IMR-90 (cell line): Measurements from ENCODE around the gene CLK4. TPM values are rescaled to one million over a fixed set of nuclear protein-coding genes. Genes with fewer than 3 reads are reported as not detected.

ENCODE experiments used
- ATAC-seq: fragments of 200-7000 bp; cut with Tn5 transposase; 2 replicates; pipeline ENCODE4 v1.9.1; 2020; ENCODE audit warnings: low read depth, mild to moderate bottlenecking, moderate library complexity
- BruUV-seq: library from RNA; stranded (reverse); fragments of 400-500 nt; replicated peaks from 2 replicates; lab custom pipeline; 2021; lab: Mats Ljungman, UMichigan
- CTCF ChIA-PET: fragments of 300-600 bp; formaldehyde crosslinking; extraction: SDS; loops from one replicate; lab custom pipeline; 2021; ENCODE audit warnings: antibody characterized with exemption; lab: Yijun Ruan, JAX
- POLR2A ChIA-PET: fragments of 300-600 bp; sonication (Branson Sonifier 250); formaldehyde crosslinking; loops from one replicate; lab custom pipeline; 2022; ENCODE audit warnings: antibody characterized with exemption; ENCODE audit not compliant: unreplicated experiment; lab: Charles Lee
- DNase-seq: peaks from one replicate; pipeline ENCODE4 v3.0.0; 2013
- H2AFZ ChIP-seq: replicated peaks from 2 replicates; pipeline ENCODE3; 2013; ENCODE audit warnings: low read length, mild to moderate bottlenecking; ENCODE audit not compliant: poor library complexity
- H2AK5ac ChIP-seq: 2 replicates; pipeline ENCODE4 v1.6.1; 2013; ENCODE audit warnings: low read depth, low read length, inconsistent platforms
- H2AK9ac ChIP-seq: replicated peaks from 2 replicates; pipeline ENCODE3; 2013; ENCODE audit warnings: mild to moderate bottlenecking, low read depth, low read length, moderate library complexity; ENCODE audit not compliant: poor library complexity
- H2BK120ac ChIP-seq: 2 replicates; pipeline ENCODE4 v1.6.1; 2013; ENCODE audit warnings: low read depth, low read length, inconsistent platforms
- H2BK15ac ChIP-seq: 3 replicates; pipeline ENCODE4 v1.6.1; 2013; ENCODE audit warnings: low read depth, low read length, inconsistent platforms
- H2BK20ac ChIP-seq: 2 replicates; pipeline ENCODE4 v1.6.1; 2013; ENCODE audit warnings: low read depth, mild to moderate bottlenecking, inconsistent platforms, low read length, moderate library complexity
- H2BK5ac ChIP-seq: 2 replicates; pipeline ENCODE4 v1.6.1; 2013; ENCODE audit warnings: mild to moderate bottlenecking, low read depth, low read length, inconsistent platforms; ENCODE audit not compliant: poor library complexity, severe bottlenecking
- H3K14ac ChIP-seq: replicated peaks from 2 replicates; pipeline ENCODE4 v1.6.1; 2013; ENCODE audit warnings: low read depth, low read length, inconsistent platforms
- H3K18ac ChIP-seq: 2 replicates; pipeline ENCODE4 v1.6.1; 2013; ENCODE audit warnings: low read depth, low read length, control low read depth
- H3K23ac ChIP-seq: 2 replicates; pipeline ENCODE4 v1.6.1; 2013; ENCODE audit warnings: low read depth, low read length, inconsistent platforms
- H3K27ac ChIP-seq: 2 replicates; pipeline ENCODE4 v1.5.1; 2013; ENCODE audit warnings: mild to moderate bottlenecking, control low read depth, low read length; ENCODE audit not compliant: insufficient read depth
- H3K27me3 ChIP-seq: 2 replicates; pipeline ENCODE4 v1.6.1; 2013; ENCODE audit warnings: low read length; ENCODE audit not compliant: control insufficient read depth, insufficient read depth
- H3K36me3 ChIP-seq: 2 replicates; pipeline ENCODE4 v1.6.1; 2013; ENCODE audit warnings: low read length, mixed read lengths; ENCODE audit not compliant: control insufficient read depth, insufficient read depth
- H3K4ac ChIP-seq: 2 replicates; pipeline ENCODE4 v1.6.1; 2013; ENCODE audit warnings: low read depth, low read length, inconsistent platforms
- H3K4me1 ChIP-seq: 2 replicates; pipeline ENCODE4 v1.6.1; 2013; ENCODE audit warnings: low read length, mixed read lengths; ENCODE audit not compliant: control insufficient read depth, insufficient read depth
- H3K4me2 ChIP-seq: 2 replicates; pipeline ENCODE4 v1.6.1; 2013; ENCODE audit warnings: low read depth, mild to moderate bottlenecking, control low read depth, low read length, moderate library complexity
- H3K4me3 ChIP-seq: 2 replicates; pipeline ENCODE4 v1.5.1; 2013; ENCODE audit warnings: low read depth, mild to moderate bottlenecking, control low read depth, low read length, moderate library complexity; ENCODE audit not compliant: insufficient read depth
- H3K56ac ChIP-seq: 2 replicates; pipeline ENCODE4 v1.6.1; 2013; ENCODE audit warnings: low read length, inconsistent platforms; ENCODE audit not compliant: insufficient read depth; ENCODE audit errors: extremely low read depth
- H3K79me1 ChIP-seq, 2 experiments: 2 replicates each; pipeline ENCODE4 v1.6.1; 2013; ENCODE audit warnings: low read length in 2 of 2, inconsistent platforms in 1 of 2, low read depth in 1 of 2
- H3K9ac ChIP-seq: 2 replicates; pipeline ENCODE4 v1.6.1; 2013; ENCODE audit warnings: low read depth, low read length, control low read depth
- H3K9me1 ChIP-seq: 2 replicates; pipeline ENCODE4 v1.6.1; 2013; ENCODE audit warnings: low read length, inconsistent platforms; ENCODE audit not compliant: insufficient read depth
- H3K9me3 ChIP-seq: 2 replicates; pipeline ENCODE4 v1.6.1; 2013; ENCODE audit warnings: low read length; ENCODE audit not compliant: control insufficient read depth, insufficient read depth
- H4K20me1 ChIP-seq: 2 replicates; pipeline ENCODE4 v1.6.1; 2013; ENCODE audit warnings: low read length, inconsistent platforms; ENCODE audit not compliant: insufficient read depth
- H4K5ac ChIP-seq: 2 replicates; pipeline ENCODE4 v1.6.1; 2013; ENCODE audit warnings: mild to moderate bottlenecking, low read depth, low read length, control low read depth
- H4K8ac ChIP-seq, 2 experiments: 2 replicates each; pipeline ENCODE4 v1.6.1; 2013; ENCODE audit warnings: low read depth in 2 of 2, low read length in 2 of 2, control low read depth in 1 of 2, inconsistent platforms in 1 of 2
- H4K91ac ChIP-seq: 2 replicates; pipeline ENCODE4 v1.6.1; 2013; ENCODE audit warnings: low read depth, low read length, inconsistent platforms; ENCODE audit not compliant: insufficient read depth
- CEBPB ChIP-seq: IDR thresholded peaks from 2 replicates; pipeline ENCODE4 v1.6.1; 2012; ENCODE audit warnings: low read depth, low read length, improper control_type of control experiment
- CHD1 ChIP-seq: IDR thresholded peaks from 2 replicates; pipeline ENCODE4 v1.6.1; 2012; ENCODE audit warnings: low read depth, low read length, improper control_type of control experiment
- MXI1 ChIP-seq: IDR thresholded peaks from 2 replicates; pipeline ENCODE4 v1.6.1; 2012; ENCODE audit warnings: low read depth, mild to moderate bottlenecking, low read length, moderate library complexity, borderline replicate concordance
- RAD21 ChIP-seq: IDR thresholded peaks from 2 replicates; pipeline ENCODE4 v1.6.1; 2012; ENCODE audit warnings: low read length, improper control_type of control experiment
- SMC3 ChIP-seq: fragments of 150-350 bp; IDR thresholded peaks from 2 replicates; pipeline ENCODE4 v1.6.1; 2016; ENCODE audit warnings: low read depth, mild to moderate bottlenecking, antibody characterized with exemption, low read length, moderate library complexity
- WGBS, 2 experiments: methylation state at CpG; one replicate each; pipeline versions ENCODE4 v1.1.5 to v1.1.7; 2013; ENCODE audit warnings: missing lambda C conversion rate in 2 of 2; ENCODE audit not compliant: insufficient read length in 1 of 2; ENCODE audit errors: extremely low coverage in 2 of 2; 5-methylcytosine and 5-hydroxymethylcytosine counted together
- dilution Hi-C: fragments of 300-500 bp; cut with HindIII; formaldehyde crosslinking; loops from one replicate; pipeline ENCODE4 v1.14.3; 2018; ENCODE audit warnings: low sequenced_read_pairs; ENCODE audit not compliant: unreplicated experiment
- in situ Hi-C: fragments of 300-500 bp; cut with MboI; formaldehyde crosslinking; loops from 3 replicates; pipeline ENCODE4 v1.14.3; 2019; ENCODE audit warnings: low sequenced_read_pairs, inconsistent platforms, mixed read lengths
- intact Hi-C: fragments of 100-400 bp; cut with micrococcal nuclease; formaldehyde crosslinking; loops from 2 replicates; pipeline ENCODE4 v1.10.0; 2022
- polyA plus RNA-seq, 3 experiments: library from polyadenylated mRNA; depleted of rRNA; stranded (reverse); fragments of >200 nt; gene quantifications; 2 replicates each; pipeline ENCODE4 v1.2.3, GENCODE V29; 2012; ENCODE audit warnings: low replicate concordance in 1 of 3
- total RNA-seq: library from RNA; depleted of rRNA; stranded (reverse); fragments of >200 nt; gene quantifications from 2 replicates; pipeline ENCODE4 v1.2.3, GENCODE V29; 2012

The CLK4 gene
- total and polyA plus RNA-seq, 2 of the 4 experiments (the other 2 are of a cell fraction): 8.2 to 11.9 TPM

DNA sequence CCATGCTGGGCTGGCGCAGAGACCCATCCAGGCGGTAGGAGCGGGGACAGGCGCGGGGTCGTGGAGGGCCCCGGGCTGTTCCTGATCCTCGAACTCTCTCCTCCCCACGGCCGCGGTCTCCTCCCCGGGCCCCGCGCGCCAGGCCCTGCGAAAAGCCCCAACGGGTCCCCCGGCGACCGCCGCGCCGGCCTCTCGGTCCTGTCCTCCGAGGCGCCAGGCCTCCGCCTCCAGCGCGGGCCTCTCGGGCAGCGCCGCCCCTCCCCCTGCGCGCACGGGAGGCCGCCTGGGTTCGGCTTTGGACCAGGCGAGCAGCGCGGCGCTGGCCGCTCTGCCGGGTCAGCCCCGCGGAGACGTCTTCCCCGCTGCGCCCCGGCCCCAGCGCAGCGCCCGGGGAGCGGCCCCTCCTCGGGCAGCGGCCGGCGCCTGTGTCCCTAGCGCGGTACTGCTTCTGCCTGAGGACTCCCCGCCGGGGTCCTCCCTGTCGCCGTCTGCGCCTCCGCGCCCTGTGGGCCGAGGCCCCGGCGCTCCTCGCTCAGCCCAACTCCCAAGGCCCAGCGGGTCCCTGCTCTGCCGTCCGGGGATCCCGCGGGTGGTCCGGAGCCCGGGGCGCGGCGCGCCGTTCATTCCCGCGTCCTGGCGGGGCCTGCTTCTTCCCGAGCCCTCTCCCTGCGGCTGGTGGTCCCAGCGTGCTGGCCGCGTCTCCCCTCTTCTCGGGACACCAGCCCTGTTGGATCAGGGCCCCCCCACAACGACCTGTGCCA, 50.1 kb downstream of the CLK4 start:
- WGBS, 2 experiments: 10% methylated on average over 29 of the region's 92 CpGs; no CpG with 5 or more reads in 1 of the 2 experiments
- no peak overlapping the region for H4K8ac ChIP-seq
- H4K91ac ChIP-seq: no peak overlapping the region
- no peak overlapping the region for H2BK5ac ChIP-seq
- no peak overlapping the region for H3K4ac ChIP-seq
- H4K5ac ChIP-seq: no peak overlapping the region
- H3K9me1 ChIP-seq: no peaks in the 10 kb centered on the region
- BruUV-seq: no TSS peak
- POLR2A ChIA-PET: no interaction called here
- intact Hi-C loops (no loop called here), in situ Hi-C loops (no loop called here), dilution Hi-C loops (no loop called here)
- H2AK5ac ChIP-seq: no peak overlapping the region
- TF ChIP-seq SMC3: no peak
- TF ChIP-seq CEBPB: no peak
- TF ChIP-seq CHD1: no peak
- TF ChIP-seq MXI1: no peak
- no peak for TF ChIP-seq RAD21
- no peak overlapping the region for H3K4me2 ChIP-seq
- H3K56ac ChIP-seq: no peak overlapping the region
- H3K4me3 ChIP-seq: no peak overlapping the region
- no peak overlapping the region for H3K23ac ChIP-seq
- peaks cover 11% of the 10 kb centered on the region for H3K9me3 ChIP-seq
- no peak overlapping the region for H3K9ac ChIP-seq
- no peaks in the 10 kb centered on the region for H3K4me1 ChIP-seq
- no peaks in the 10 kb centered on the region for H3K27me3 ChIP-seq
- H3K36me3 ChIP-seq: no peaks in the 10 kb centered on the region
- H2AK9ac ChIP-seq: no peak overlapping the region
- H3K79me1 ChIP-seq: no peaks in the 10 kb centered on the region
- ATAC-seq: no peak
- H4K20me1 ChIP-seq: no peaks in the 10 kb centered on the region
- H2AFZ ChIP-seq: no peak overlapping the region
- CTCF ChIA-PET: no interaction called here
- no peak overlapping the region for H3K14ac ChIP-seq
- no peak overlapping the region for H3K18ac ChIP-seq
- no peak overlapping the region for H2BK120ac ChIP-seq
- DNase-seq: no peak
- no peak overlapping the region for H3K27ac ChIP-seq
- no peak overlapping the region for H2BK20ac ChIP-seq
- H2BK15ac ChIP-seq: no peak overlapping the region
